ENCODE data around the gene SLC22A25. TPM values are rescaled to one million over a fixed set of nuclear protein-coding genes. Genes with fewer than 3 reads are reported as not detected.

The SLC22A25 gene
- total and polyA plus RNA-seq, 3 experiments from 2014 or later, result not detected

- H3K4me1 Mint-ChIP-seq, result no peaks in the 10 kb centered on the region
- peaks cover 16 to 55% of the 10 kb centered on the region in 2 donors for H3K27me3 Mint-ChIP-seq
- no peaks in the 10 kb centered on the region for H3K36me3 Mint-ChIP-seq
- H3K9me3 Mint-ChIP-seq, result peaks cover 0 to 6% (median 2%) of the 10 kb centered on the region in 5 donors
- Histone ChIP-seq H3K4me3 (ENCODE audit: low read length) (no peak overlapping the region), H3K9me3 (ENCODE audit: low read length) (no peaks in the 10 kb centered on the region), H3K4me1 (ENCODE audit: insufficient read depth, low read length) (no peaks in the 10 kb centered on the region), H3K27me3 (ENCODE audit: insufficient read depth, low read length, poor library complexity, severe bottlenecking) (no peaks in the 10 kb centered on the region), H3K27ac (ENCODE audit: low read depth, low read length) (no peak overlapping the region), H3K36me3 (ENCODE audit: insufficient read depth, low read length) (no peaks in the 10 kb centered on the region)
- ChIA-PET CTCF (no interaction called here), POLR2A (no interaction called here)
- no peak for DNase-seq
- H3K27ac Mint-ChIP-seq, result no peak overlapping the region
- no peak overlapping the region for H3K4me3 Mint-ChIP-seq
Measured at GRCh38 chr11:63226488-63227114, 16.8 kb downstream of the SLC22A25 start.

DNA sequence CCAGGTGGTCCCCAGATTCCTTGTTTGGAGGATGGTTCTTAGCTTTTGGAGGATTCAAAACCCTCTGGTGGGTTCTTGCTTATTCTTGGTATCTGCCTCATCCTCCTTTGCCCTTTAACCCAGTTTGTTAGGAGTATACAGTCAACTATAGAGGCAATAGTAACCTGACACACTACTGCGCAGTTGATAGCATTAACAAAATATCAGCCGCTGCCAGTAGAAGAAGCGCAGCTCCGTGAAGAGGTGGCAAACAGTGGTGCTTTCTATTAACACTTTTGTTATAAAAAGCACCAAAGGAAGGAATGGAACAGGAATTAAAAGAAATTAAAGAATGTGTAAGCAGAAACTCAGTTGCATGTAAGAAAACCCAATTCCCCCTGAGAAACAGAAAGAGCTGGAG lies 29.3 kb downstream of the SLC22A25 start:
- H3K36me3 ChIP-seq (ENCODE audit: insufficient read depth, low read length), result no peaks in the 10 kb centered on the region
- ChIA-PET POLR2A (no interaction called here), CTCF (no interaction called here)
- Mint-ChIP-seq H3K27me3 (peaks cover 23 to 60% of the 10 kb centered on the region in 2 donors), H3K9me3 (peaks cover 0 to 3% (median 0%) of the 10 kb centered on the region in 5 donors), H3K4me3 (no peak overlapping the region), H3K4me1 (no peaks in the 10 kb centered on the region), H3K27ac (no peak overlapping the region), H3K36me3 (no peaks in the 10 kb centered on the region)
- H3K27ac ChIP-seq (ENCODE audit: low read depth, low read length), result no peak overlapping the region
- H3K4me3 ChIP-seq (ENCODE audit: low read length), result no peak overlapping the region
- no peaks in the 10 kb centered on the region for H3K9me3 ChIP-seq (ENCODE audit: low read length)
- DNase-seq, result no peak
- H3K27me3 ChIP-seq (ENCODE audit: insufficient read depth, low read length, poor library complexity, severe bottlenecking), result peaks cover 3% of the 10 kb centered on the region
- H3K4me1 ChIP-seq (ENCODE audit: insufficient read depth, low read length), result no peaks in the 10 kb centered on the region

DNA sequence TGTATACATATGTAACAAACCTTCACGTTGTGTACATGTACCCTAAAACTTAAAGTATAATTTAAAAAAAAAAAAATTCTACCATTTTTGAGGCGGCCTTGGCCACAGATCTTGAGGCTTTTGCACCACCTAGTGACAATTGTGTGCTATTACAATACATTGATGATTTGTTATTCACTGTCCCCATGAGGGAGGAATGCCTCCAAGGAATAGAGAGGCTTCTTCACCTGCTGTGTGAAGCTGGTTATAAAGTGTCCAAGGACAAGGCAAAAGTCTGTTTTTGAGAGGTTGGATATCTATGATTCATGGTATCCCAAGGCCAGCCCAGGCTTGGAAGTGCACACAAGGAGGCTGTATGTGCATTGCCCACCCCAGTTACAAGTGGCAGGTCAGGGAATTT lies 30.7 kb downstream of the SLC22A25 start:
- Mint-ChIP-seq H3K36me3 (no peaks in the 10 kb centered on the region), H3K27ac (no peak overlapping the region), H3K9me3 (peaks cover 0 to 3% (median 0%) of the 10 kb centered on the region in 5 donors), H3K27me3 (peaks cover 29 to 66% of the 10 kb centered on the region in 2 donors), H3K4me3 (no peak overlapping the region), H3K4me1 (no peaks in the 10 kb centered on the region)
- no peaks in the 10 kb centered on the region for H3K4me1 ChIP-seq (ENCODE audit: insufficient read depth, low read length)
- peaks cover 3% of the 10 kb centered on the region for H3K27me3 ChIP-seq (ENCODE audit: insufficient read depth, low read length, poor library complexity, severe bottlenecking)
- peak in 1 of 5 donors; percentile 13 for DNase-seq
- no peak overlapping the region for H3K27ac ChIP-seq (ENCODE audit: low read depth, low read length)
- CTCF ChIA-PET, result no interaction called here
- no peaks in the 10 kb centered on the region for H3K9me3 ChIP-seq (ENCODE audit: low read length)
- POLR2A ChIA-PET, result no interaction called here
- no peaks in the 10 kb centered on the region for H3K36me3 ChIP-seq (ENCODE audit: insufficient read depth, low read length)
- H3K4me3 ChIP-seq (ENCODE audit: low read length), result no peak overlapping the region

- ChIA-PET POLR2A (no interaction called here), CTCF (no interaction called here)
- H3K27me3 Mint-ChIP-seq, result peaks cover 23 to 76% of the 10 kb centered on the region in 2 donors
- peaks cover 3% of the 10 kb centered on the region for H3K27me3 ChIP-seq (ENCODE audit: insufficient read depth, low read length, poor library complexity, severe bottlenecking)
- no peaks in the 10 kb centered on the region for H3K36me3 Mint-ChIP-seq
- DNase-seq, result no peak
- no peaks in the 10 kb centered on the region for H3K9me3 Mint-ChIP-seq
- no peak overlapping the region for H3K4me3 ChIP-seq (ENCODE audit: low read length)
- peak overlapping the region in 1 of 8 donors; percentile 32 for H3K27ac Mint-ChIP-seq
- no peaks in the 10 kb centered on the region for H3K36me3 ChIP-seq (ENCODE audit: insufficient read depth, low read length)
- H3K27ac ChIP-seq (ENCODE audit: low read depth, low read length), result no peak overlapping the region
- no peaks in the 10 kb centered on the region for H3K4me1 Mint-ChIP-seq
- no peaks in the 10 kb centered on the region for H3K4me1 ChIP-seq (ENCODE audit: insufficient read depth, low read length)
- H3K4me3 Mint-ChIP-seq, result no peak overlapping the region
- no peaks in the 10 kb centered on the region for H3K9me3 ChIP-seq (ENCODE audit: low read length)
Measured at GRCh38 chr11:63210111-63210510, 33.3 kb downstream of the SLC22A25 start.

Other genes starting within 250 kb of the SLC22A25 start
- gene SLC22A8, start 227.8 kb downstream of the SLC22A25 start, total RNA-seq, result not detected
- not detected for gene SLC22A8, start 227.8 kb downstream of the SLC22A25 start, polyA plus RNA-seq
- not detected for gene SLC22A24, start 99.4 kb downstream of the SLC22A25 start, total RNA-seq
- not detected for gene SLC22A24, start 99.4 kb downstream of the SLC22A25 start, polyA plus RNA-seq
- gene SLC22A9, start 126.2 kb upstream of the SLC22A25 start, total RNA-seq, result not detected
- not detected for gene SLC22A9, start 126.2 kb upstream of the SLC22A25 start, polyA plus RNA-seq
- under 1 TPM; 0.26 to 0.89 TPM for gene PLAAT5, start 247.6 kb upstream of the SLC22A25 start, total RNA-seq
- gene PLAAT5, start 247.6 kb upstream of the SLC22A25 start, polyA plus RNA-seq, result not detected

Measured in CD8-positive, alpha-beta memory T cell (primary cell).